GM18507 (cell line): Measurements from ENCODE around the gene AMDHD1.
"Not testable (repeated sequence)": the region's sequence is repeated elsewhere in the genome, so short reads cannot be mapped to it uniquely, and the experiment has no call there.

Experiments
- DNase-seq: peaks from one replicate; pipeline ENCODE4 v3.0.0; 2011; ENCODE audit warnings: low read depth; ENCODE audit not compliant: insufficient read length; ENCODE audit errors: extremely low spot score
- FAIRE-seq: peaks from 2 replicates; lab custom pipeline; 2011; peaks lifted over from hg19 to GRCh38; lab: Jason Lieb, UNC

Gene AMDHD1

GRCh38 chr12:95960241-95960640 lies 17.1 kb downstream of the AMDHD1 start:
- no peak for DNase-seq
- no peak for FAIRE-seq

GRCh38 chr12:95962222-95962621 lies 19.1 kb downstream of the AMDHD1 start:
- no peak for DNase-seq
- no peak for FAIRE-seq

- DNase-seq (no peak), FAIRE-seq (no peak)
These were observed 20.0 kb downstream of the AMDHD1 start for GRCh38 chr12:95963096-95963495.

GRCh38 chr12:95966287-95966870 lies 23.2 kb downstream of the AMDHD1 start:
- FAIRE-seq = no peak
- no peak for DNase-seq

GRCh38 chr12:95967301-95967700 lies 24.2 kb downstream of the AMDHD1 start:
- FAIRE-seq (no peak), DNase-seq (no peak)

GRCh38 chr12:95969116-95969515 lies 26.0 kb downstream of the AMDHD1 start:
- DNase-seq, FAIRE-seq: not testable (repeated sequence)

GRCh38 chr12:95970905-95971304 lies 27.8 kb downstream of the AMDHD1 start:
- FAIRE-seq = no peak
- DNase-seq = no peak

- DNase-seq (no peak), FAIRE-seq (no peak)
These were observed 29.8 kb downstream of the AMDHD1 start for GRCh38 chr12:95972832-95973456.

GRCh38 chr12:95974358-95974757 lies 31.2 kb downstream of the AMDHD1 start:
- DNase-seq (no peak), FAIRE-seq (no peak)

GRCh38 chr12:95975491-95975890 lies 32.4 kb downstream of the AMDHD1 start:
- DNase-seq = no peak
- FAIRE-seq = no peak

GRCh38 chr12:95976416-95976832 lies 33.3 kb downstream of the AMDHD1 start:
- FAIRE-seq (no peak), DNase-seq (no peak)

GRCh38 chr12:95977764-95978305 lies 34.7 kb downstream of the AMDHD1 start:
- FAIRE-seq (no peak), DNase-seq (no peak)

GRCh38 chr12:95978351-95978750 lies 35.2 kb downstream of the AMDHD1 start:
- DNase-seq (no peak), FAIRE-seq (no peak)

- DNase-seq = no peak
- FAIRE-seq = no peak
These were observed 35.6 kb downstream of the AMDHD1 start for GRCh38 chr12:95978774-95979173.

GRCh38 chr12:95980437-95980836 lies 37.3 kb downstream of the AMDHD1 start:
- DNase-seq = no peak
- FAIRE-seq = no peak

- no peak for FAIRE-seq
- DNase-seq = no peak
These were observed 39.5 kb downstream of the AMDHD1 start for GRCh38 chr12:95982602-95983001.

- DNase-seq (no peak), FAIRE-seq (no peak)
These were observed 41.6 kb downstream of the AMDHD1 start for GRCh38 chr12:95984682-95985081.

GRCh38 chr12:95986635-95987570 lies 43.8 kb downstream of the AMDHD1 start:
- DNase-seq (no peak), FAIRE-seq (no peak)

- FAIRE-seq (no peak), DNase-seq (no peak)
These were observed 45.6 kb downstream of the AMDHD1 start for GRCh38 chr12:95988506-95989275.
